NCI-H446 (cell line): ENCODE measurements around the gene USP53.
"Not testable (repeated sequence)": the region's sequence is repeated elsewhere in the genome, so short reads cannot be mapped to it uniquely, and the experiment has no call there.

Experiments used
- DNase-seq, 2 experiments: peaks; one replicate each; lab custom pipeline; 2025; lab: John Stamatoyannopoulos, UW

USP53 gene

DNA sequence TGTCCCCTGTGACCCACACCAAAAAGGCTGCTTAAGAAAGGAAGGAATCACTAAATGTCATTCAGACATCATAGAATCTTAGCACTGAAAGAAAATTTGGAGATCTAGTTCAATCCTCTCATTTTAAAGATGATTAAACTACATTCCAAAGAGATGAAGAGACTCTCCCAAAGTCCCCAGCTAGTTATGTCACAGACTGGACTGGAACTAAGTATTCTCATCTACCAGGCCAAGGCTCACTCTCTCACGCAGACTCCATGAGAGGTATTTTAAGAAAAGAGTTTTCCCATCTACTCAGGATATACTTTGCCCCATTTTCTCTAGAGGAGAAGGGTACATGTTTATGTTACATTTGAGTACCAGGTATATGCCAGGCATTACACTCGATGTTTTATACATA, 102.5 kb downstream of the USP53 start:
- DNase-seq = no peak

GRCh38 chr4:119317990-119318389, 105.5 kb downstream of the USP53 start:
- DNase-seq = no peak

DNA sequence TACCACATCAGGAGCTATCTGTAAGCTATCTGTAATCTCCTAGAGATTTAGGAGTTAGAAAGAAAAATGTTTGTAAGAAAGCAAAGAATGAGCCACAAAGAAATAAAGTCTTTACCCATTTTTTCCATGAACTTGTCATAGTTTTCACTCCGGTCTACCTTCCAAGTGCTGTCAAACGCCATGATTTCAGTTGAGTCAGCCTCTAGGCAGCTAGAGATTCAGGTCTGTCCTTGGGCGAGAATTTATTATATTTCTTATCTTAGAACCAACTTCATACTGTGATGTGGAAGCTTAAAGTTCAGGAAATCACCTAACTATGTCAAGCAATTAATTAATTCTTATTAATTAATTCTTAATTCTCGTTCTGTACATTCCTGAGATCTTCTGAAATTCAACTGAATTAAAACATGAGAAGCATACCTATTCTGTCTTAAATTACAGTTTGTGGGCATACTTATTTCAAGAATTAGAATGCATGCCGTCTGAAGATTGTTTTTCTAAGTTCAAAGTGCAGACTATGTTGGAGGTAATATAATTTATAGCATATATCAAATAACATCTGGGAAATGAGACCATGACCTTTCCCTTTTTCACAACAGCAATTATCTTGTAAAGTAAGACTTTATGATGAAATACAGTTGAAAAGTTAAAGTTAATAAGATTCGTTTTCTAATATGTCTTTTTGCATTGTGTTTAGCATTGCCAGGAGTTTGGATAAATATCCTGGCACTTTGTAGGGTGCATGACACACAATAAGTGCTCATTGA, 109.6 kb downstream of the USP53 start, which contains the start of gene FABP2:
Gene FABP2, minus strand, starts transcription at position 218 of the 767 bp plus-strand sequence. Its CDS starts 36 bp downstream, at position 182.
- no peak for DNase-seq

GRCh38 chr4:119328695-119329094, 116.2 kb downstream of the USP53 start:
- DNase-seq = no peak

DNA sequence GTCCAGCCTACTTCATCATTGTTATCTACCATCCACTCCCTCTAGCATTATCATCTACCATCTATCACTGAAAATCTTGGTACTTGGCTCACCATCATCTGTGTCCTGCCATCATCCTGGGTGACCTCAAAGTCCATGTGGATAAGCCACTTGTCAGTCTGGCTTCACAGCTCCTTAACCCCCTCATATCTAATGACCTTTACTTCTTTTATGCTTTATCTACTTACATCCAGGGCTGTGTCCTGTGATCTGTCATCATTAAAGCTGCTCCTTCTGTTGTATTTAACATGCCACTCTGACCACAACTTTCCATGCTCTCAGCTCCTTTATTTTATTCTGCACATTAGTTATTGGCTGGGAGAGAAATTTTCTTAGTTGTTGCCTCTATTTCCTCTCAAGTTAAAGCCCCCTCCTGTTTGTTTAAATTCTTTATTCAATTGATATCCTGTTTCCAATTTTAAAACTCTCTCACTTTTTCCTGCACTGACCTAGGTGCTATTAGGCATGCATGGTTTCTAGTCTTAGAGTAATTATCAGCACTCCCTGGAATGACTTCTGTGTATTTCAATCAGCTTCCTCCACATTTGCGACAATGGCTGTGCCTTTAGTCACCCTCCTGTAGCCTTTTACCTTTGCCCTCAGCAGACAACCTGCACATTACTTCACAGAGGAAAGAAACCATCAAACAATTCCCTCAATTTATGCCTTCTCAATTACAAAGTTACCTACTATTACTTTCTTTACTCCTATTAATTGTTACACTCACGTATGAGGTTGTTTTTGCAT, 117.5 kb downstream of the USP53 start:
- DNase-seq = no peak

DNA sequence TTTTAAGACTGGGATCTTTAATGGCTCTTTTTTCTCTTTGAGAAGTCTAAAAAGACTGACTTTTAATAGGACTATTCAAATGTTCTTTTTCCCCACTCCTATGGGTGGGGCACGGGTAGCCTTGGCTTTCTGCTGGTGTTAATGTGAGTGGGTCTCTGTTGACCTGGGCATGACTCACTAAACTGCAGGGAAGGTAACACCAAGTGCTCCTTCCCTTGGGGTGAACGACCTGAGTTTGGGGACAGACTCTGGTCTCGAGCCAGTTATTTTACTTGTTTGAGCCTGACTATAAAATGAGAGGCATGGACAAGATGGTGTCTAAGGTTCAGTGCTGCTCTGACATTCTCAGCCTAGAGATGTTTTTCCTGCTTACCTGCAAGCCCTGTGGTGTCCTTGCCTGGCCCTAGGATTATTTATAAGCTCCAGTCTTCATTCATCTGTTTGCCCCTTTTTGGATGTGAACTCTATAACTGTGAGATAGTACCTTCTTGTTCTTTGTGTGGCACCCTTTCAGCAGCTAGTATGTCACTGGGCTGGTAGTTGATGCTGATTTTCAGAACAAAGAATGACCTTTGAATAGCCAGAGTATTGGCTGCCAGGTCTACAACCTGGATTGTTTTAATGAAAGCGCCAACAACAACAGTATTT, 123.9 kb downstream of the USP53 start:
- not testable (repeated sequence) for DNase-seq

GRCh38 chr4:119337010-119337409, 124.5 kb downstream of the USP53 start:
- DNase-seq = no peak

DNA sequence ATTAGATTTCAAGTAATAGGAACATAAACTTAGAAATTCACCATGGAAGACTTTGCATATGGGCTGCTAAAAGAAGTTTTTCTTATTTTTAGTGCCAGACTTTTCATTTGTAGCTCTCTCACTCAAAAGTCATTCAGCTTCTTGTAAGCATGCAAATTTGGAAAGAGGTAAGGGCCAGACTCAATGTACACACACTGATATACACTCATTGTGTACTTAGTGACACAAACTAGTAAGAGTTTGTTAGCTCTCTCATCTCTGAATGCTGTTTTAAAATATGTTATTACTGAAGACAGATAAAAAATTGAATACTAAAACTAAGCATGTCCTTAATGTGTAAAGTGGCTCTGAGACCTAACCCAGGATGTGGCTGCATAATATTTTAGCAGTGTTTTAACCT, 127.4 kb downstream of the USP53 start:
- not testable (repeated sequence) for DNase-seq

DNA sequence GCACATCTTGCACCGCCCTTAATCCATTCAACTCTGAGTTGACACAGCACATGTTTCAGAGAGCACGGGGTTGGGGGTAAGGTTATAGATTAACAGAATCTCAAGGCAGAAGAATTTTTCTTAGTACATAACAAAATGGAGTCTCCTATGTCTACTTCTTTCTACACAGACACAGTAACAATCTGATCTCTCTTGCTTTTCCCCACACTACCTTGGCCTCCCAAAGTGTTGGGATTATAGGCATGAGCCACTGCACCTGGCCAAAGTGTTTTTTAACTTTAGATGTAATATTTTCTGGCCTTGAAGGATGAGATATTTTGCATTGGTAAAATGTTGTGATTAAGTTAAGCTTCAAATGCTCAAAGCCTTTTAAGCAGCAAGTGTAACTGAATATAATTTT, 130.8 kb downstream of the USP53 start:
- not testable (repeated sequence) for DNase-seq
